Thyroid gland (tissue), 4 donors: ENCODE measurements around the gene SDSL.

Experiments used
- CTCF ChIP-seq, 6 experiments: fragments of 200-600 bp in 3 of 6; fragments of 450-650 bp in 3 of 6; sonication (generic) in 3 of 6; IDR thresholded peaks; one replicate each; pipeline ENCODE4 v1.5.1; 2016 to 2019; ENCODE audit warnings: antibody characterized with exemption in 6 of 6, mild to moderate bottlenecking in 2 of 6, inconsistent platforms in 1 of 6, moderate library complexity in 1 of 6
- POLR2A ChIP-seq, 2 donors: fragments of 450-650 bp; IDR thresholded peaks; one replicate each; pipeline ENCODE4 v1.6.1; 2017; ENCODE audit warnings: antibody characterized with exemption in 2 of 2, mild to moderate bottlenecking in 2 of 2, moderate library complexity in 1 of 2

GRCh38 chr12:113456761-113457160 is 34.6 kb downstream of the SDSL start:
- TF ChIP-seq POLR2A (IDR thresholded peaks at IDR 0.05) (no peak), CTCF (IDR thresholded peaks at IDR 0.05) (no peak)
